NOMO-1 treated with dmso at 0.1 percent for 144 hours (cell line): ENCODE measurements around the gene NAA25.
A peak's percentile ranks its signal among the peaks of the same experiment; 100 is the strongest.
"Not testable (repeated sequence)": the region's sequence is repeated elsewhere in the genome, so short reads cannot be mapped to it uniquely, and the experiment has no call there.

ENCODE experiments used
- DNase-seq: peaks from one replicate; lab custom pipeline; 2025; ENCODE audit not compliant: unreplicated experiment; lab: John Stamatoyannopoulos, UW

NAA25 gene

DNA sequence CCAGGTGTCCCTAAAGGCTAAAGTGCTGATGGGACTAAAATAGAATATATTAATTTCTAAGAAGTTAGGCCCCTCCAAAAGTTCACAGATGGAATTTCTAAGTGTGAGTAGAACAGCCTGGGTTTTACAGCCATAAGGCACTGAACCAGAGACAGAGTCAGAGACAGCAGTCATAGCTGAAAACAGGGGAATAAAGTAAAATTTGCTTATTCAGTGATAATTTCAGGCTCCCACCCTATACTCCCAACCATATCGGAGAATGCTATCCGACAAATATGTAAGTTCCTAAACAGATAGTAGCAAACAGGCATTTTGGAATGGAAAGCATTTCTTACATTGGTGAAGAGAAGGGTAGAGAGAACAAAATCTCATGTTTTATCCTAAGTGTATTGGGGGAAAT, 45.3 kb downstream of the NAA25 start:
- DNase-seq, result no peak

DNA sequence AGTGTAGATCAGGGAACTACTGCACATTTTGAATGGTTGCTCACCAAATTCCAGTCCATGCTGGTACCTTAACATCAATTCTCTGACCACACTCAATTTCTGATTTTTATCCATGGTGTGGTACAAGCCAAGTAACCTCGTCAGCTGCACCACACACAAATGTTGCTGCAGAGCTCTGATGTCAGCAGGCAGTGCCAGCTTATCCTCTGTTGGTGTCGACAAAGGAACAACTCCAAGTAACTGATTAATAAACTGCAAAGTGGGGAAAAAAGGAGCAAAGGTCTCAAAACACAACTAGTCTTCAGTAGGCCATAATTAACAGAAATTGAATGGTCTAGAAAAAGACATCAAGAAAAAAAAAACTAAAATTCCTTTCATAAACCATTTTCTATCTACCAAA, 47.4 kb downstream of the NAA25 start:
- DNase-seq, result no peak

GRCh38 chr12:112049351-112049750, 59.2 kb downstream of the NAA25 start:
- DNase-seq, result no peak

- no peak for DNase-seq
Measured at GRCh38 chr12:112046003-112046402, 62.6 kb downstream of the NAA25 start.

DNA sequence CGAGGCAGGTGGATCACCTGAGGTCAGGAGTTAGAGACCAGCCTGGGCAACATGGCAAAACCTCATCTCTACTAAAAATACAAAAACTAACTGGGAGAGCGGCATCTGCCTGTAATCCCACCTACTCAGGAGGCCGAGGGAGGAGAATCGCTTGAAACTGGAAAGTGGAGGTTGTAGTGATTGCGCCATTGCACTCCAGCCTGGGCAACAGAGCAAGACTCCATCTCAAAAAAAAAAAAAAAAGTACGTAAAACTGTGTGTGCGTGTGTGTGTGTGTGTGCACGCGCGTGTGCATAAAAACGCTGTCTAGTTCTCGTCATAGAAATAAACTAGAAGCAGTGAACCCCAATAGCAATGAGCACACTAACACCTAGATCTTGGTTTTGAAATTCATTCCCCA, 72.0 kb downstream of the NAA25 start:
- not testable (repeated sequence) for DNase-seq

GRCh38 chr12:112035219-112035785, 73.3 kb downstream of the NAA25 start:
- DNase-seq, result no peak

DNA sequence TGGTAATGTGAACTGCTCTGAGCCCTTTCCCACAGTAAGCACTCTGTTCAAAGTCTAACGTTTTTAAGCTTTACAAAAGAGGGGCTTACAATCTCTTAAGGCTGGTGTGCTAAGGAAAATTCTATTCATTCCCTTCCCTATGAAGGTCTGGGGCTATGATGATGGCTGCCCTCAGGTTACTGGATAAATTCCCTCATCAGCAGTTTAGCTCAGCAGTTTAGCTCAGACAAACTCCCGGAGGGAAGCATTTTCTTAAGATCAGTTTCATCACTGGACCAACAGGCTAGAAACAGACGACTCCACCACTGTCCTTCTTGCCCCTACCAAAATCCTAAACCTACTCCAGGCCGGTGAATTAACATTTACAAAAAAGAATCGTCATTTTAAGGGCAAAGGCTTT, 76.3 kb downstream of the NAA25 start:
- DNase-seq, result no peak

GRCh38 chr12:112031472-112031871, 77.1 kb downstream of the NAA25 start:
- no peak for DNase-seq

GRCh38 chr12:112029301-112029700, 79.3 kb downstream of the NAA25 start:
- peak; percentile 50 for DNase-seq

DNA sequence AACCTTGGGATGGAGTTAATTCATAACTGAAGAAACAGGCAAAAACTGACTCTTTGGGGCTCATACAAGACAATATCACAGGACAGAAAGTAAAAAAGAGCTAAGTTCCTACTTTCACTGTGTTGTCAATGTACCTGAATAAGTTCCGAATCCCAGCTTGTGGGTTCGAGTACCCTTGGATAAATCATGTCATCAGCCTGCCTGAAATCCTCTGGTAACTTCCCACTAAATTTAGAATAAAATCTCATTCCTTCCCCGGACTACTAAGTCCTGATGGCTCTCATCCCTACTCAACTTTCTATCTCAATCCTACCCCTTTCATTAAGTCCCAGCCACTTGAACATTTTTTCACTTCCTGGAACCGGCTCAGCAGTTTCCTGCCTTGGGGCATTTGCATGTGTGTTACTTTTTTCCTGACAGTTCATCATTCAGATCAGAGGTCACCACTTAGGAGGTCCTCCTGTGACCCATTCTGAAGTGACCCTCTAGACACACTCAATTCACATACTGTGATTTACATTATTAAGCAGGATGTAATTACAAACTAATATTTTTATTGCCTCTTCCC, 82.7 kb downstream of the NAA25 start:
- DNase-seq, result no peak

- no peak for DNase-seq
Measured at GRCh38 chr12:112023759-112024396, 84.7 kb downstream of the NAA25 start.

- no peak for DNase-seq
Measured at GRCh38 chr12:112022241-112023016, 86.2 kb downstream of the NAA25 start.

DNA sequence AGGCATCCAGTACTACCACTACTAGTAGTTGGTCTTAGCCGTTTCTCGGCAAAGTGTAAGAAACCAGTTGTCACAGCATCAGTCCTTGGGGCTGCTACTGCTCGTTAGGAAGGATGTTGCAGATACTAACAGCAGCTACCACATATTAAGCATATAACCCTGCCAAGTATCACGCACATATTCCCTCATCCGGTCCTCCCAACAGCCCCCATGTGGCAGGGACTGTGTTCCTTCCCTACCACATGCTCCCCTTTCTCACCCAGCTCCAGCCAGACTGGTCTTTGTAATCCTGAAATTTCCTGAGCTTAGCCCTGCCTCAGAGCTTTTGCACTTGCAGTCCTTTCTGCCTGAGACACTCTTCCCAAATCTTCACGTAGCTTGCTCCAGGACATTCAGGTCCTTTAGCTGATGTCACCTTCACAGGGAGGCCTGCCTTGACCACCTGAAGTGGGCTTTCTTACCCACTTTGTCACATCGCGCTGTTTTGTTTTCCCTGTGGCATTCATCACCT, 87.6 kb downstream of the NAA25 start:
- DNase-seq, result no peak

DNA sequence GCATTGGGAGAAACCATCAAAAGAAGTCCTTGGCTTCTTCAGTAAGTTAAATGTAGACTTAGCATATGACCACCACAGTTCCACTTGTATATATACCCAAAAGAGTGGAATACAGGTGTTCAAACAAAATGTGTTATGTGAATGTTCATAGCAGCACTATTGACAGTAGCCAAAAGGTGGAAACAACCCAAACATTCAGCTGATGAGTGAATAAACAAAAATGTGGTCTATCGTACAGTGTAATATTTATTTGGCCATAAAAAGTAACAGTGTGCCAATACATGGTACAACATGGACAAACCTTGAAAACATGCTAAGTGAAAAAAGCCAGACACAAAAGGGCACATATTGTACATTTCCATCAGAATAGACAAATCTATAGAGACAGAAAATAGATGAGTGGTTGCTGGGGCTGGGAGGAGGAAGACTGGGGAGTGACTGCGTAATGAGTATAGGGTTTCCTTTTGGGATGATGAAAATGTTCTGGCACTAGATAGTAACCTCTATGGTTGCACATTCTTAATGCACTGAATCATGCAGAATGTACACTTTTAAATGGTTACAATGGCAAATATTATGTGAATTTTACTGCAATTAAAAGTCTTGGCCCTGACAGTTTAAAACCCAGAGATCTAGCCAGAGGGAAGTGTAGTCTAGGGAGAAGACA, 89.9 kb downstream of the NAA25 start:
- no peak for DNase-seq

- DNase-seq, result no peak
Measured at GRCh38 chr12:112017041-112017440, 91.5 kb downstream of the NAA25 start.

- no peak for DNase-seq
Measured at GRCh38 chr12:112015938-112016337, 92.6 kb downstream of the NAA25 start.

DNA sequence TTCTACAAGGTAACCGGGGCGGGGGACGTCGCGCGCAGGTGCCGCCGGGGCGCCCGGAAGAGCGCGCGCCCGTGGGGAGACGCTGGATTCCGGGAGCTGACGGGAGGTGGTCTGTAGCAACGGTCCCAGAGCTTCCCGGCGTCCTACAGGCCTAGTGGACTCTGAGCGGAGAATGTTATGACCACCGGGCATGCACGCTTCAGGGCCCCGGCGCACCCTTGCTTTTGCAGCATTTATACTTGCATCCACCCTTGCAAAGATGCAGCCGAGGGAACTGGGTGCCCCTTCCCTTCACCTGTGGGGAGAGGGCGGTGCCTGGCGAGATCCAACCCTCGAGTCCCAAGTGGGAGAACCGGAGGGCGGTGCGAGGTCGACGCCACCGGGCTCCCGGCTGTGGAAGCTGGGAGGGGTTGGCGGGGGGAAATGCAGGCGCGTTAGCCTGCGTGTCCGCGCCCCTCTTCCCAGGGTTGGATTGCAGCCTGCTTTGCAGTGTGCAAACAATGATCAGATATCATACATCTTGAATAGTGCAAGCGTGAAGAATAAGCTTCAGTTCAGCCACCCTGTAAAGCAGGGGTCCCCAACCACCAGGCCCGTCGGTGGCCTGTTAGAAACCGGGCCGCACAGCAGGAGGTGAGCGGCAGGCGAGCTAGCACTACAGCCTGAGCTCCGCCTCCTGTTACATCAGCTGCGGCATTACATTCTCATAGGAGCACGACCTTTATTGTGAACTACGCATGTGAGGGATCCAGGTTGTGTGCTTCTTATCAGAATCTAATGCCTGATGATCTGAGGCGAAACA, 94.8 kb downstream of the NAA25 start:
- peak; percentile 79 for DNase-seq

GRCh38 chr12:112012775-112013600, 95.6 kb downstream of the NAA25 start, which contains the start of the genes ERP29 and TMEM116:
TSS of gene ERP29 (plus strand) at chr12:112013426. CDS start at chr12:112013466, 40 bp downstream.
TSS of gene TMEM116 (minus strand) at chr12:112013165. CDS start at chr12:112005270, 7,895 bp downstream.
- DNase-seq, result peak; percentile 97

DNA sequence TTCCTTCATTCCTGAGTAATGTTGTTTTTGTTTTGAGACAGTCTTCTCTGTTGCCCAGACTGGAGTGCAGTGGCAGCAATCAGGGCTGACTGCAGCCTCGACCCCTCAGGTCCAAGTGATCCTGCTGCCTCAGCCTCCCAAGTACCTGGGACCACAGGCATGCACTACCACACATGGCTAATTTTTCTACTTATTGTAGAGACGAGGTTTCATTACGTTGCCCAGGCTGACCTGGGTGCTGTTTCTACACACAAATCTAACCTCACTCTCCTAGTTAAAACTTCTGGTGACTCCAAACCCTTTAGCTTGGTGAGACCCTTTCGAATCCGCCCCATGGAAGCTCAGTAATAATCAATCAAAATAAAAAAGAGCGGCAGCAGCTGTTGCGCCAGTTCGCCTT, 96.9 kb downstream of the NAA25 start:
- DNase-seq, result no peak
